HepG2 (cell line): ENCODE data around the gene ARL5B. TPM values are rescaled to one million over a fixed set of nuclear protein-coding genes. Genes with fewer than 3 reads are reported as not detected.

ENCODE experiments used
- AKNA ChIP-seq: sonication (generic); formaldehyde crosslinking; IDR thresholded peaks from 2 replicates; pipeline ENCODE4 v1.4.0; 2020; ENCODE audit warnings: missing genetic modification reagents, borderline replicate concordance
- ATF2 ChIP-seq: sonication (generic); formaldehyde crosslinking; IDR thresholded peaks from 2 replicates; pipeline ENCODE4 v1.4.0; 2020; ENCODE audit warnings: missing genetic modification reagents
- DMAP1 ChIP-seq: IDR thresholded peaks from 2 replicates; pipeline ENCODE4 v1.6.1; 2016
- FOSL1 ChIP-seq: sonication (generic); formaldehyde crosslinking; IDR thresholded peaks from 2 replicates; pipeline ENCODE4 v1.9.0; 2021; ENCODE audit warnings: missing genetic modification reagents, borderline replicate concordance
- FOXC1 ChIP-seq: sonication (generic); formaldehyde crosslinking; IDR thresholded peaks from 2 replicates; pipeline ENCODE4 v1.8.0; 2022; ENCODE audit warnings: mild to moderate bottlenecking, missing genetic modification reagents, borderline replicate concordance
- GPBP1L1 ChIP-seq: sonication (generic); formaldehyde crosslinking; IDR thresholded peaks from 2 replicates; pipeline ENCODE4 v1.5.0; 2020; ENCODE audit warnings: mild to moderate bottlenecking, missing genetic modification reagents
- HBP1 ChIP-seq: IDR thresholded peaks from 2 replicates; pipeline ENCODE4 v1.6.1; 2016; ENCODE audit warnings: low read depth, control low read depth
- HOXA9 ChIP-seq: sonication (generic); formaldehyde crosslinking; IDR thresholded peaks from 2 replicates; pipeline ENCODE4 v1.8.1; 2022; ENCODE audit warnings: missing genetic modification reagents, mild to moderate bottlenecking, moderate library complexity, borderline replicate concordance
- JDP2 ChIP-seq: sonication (generic); formaldehyde crosslinking; IDR thresholded peaks from 2 replicates; pipeline ENCODE4 v1.8.1; 2022; ENCODE audit warnings: missing genetic modification reagents, borderline replicate concordance
- KMT2B ChIP-seq: IDR thresholded peaks from 2 replicates; pipeline ENCODE4 v1.6.1; 2016; ENCODE audit warnings: missing genetic modification reagents, missing compliant biosample characterization
- LCORL ChIP-seq, 2 experiments: fragments of 450-650 bp in 1 of 2; sonication (generic) in 1 of 2; formaldehyde crosslinking in 1 of 2; IDR thresholded peaks; 2 replicates each; pipeline versions ENCODE4 v1.5.0 to v1.6.1; 2017 to 2020; ENCODE audit warnings: antibody characterized with exemption in 1 of 2, missing genetic modification reagents in 1 of 2
- MZF1 ChIP-seq: sonication (generic); formaldehyde crosslinking; IDR thresholded peaks from 2 replicates; pipeline ENCODE4 v1.8.1; 2023; ENCODE audit warnings: mild to moderate bottlenecking, missing genetic modification reagents, borderline replicate concordance
- NR0B2 ChIP-seq: sonication (generic); formaldehyde crosslinking; IDR thresholded peaks from 2 replicates; pipeline ENCODE4 v1.4.0; 2020; ENCODE audit warnings: mild to moderate bottlenecking, missing genetic modification reagents
- POLR2A ChIP-seq, 2 experiments: IDR thresholded peaks; 2 replicates each; pipeline ENCODE4 v1.6.1; 2011; ENCODE audit warnings: low read depth in 2 of 2, low read length in 2 of 2, mild to moderate bottlenecking in 1 of 2, moderate library complexity in 1 of 2; ENCODE audit not compliant: insufficient read depth in 1 of 2
- RCOR2 ChIP-seq: IDR thresholded peaks from 2 replicates; pipeline ENCODE4 v1.6.1; 2016; ENCODE audit warnings: missing biosample characterization, missing genetic modification reagents
- TARDBP ChIP-seq: sonication (generic); formaldehyde crosslinking; IDR thresholded peaks from 2 replicates; pipeline ENCODE4 v1.8.0; 2022; ENCODE audit warnings: mild to moderate bottlenecking, missing genetic modification reagents
- ZNF616 ChIP-seq: sonication (generic); formaldehyde crosslinking; IDR thresholded peaks from 2 replicates; pipeline ENCODE4 v1.5.0; 2020; ENCODE audit warnings: low read depth, mild to moderate bottlenecking, missing genetic modification reagents
- polyA plus RNA-seq, 8 experiments: library from polyadenylated mRNA; depleted of rRNA in 3 of 8; stranded (reverse) in 7 of 8; unstranded in 1 of 8; fragments of >200 nt; fragmentation: Illumina TruSeq in 4 of 8; extraction: Trizol in 4 of 8; gene quantifications; 2 replicates each; pipeline versions ENCODE4 v1.2.1 to v1.2.3, GENCODE V29; 2011 to 2016; ENCODE audit warnings: low read depth in 4 of 8, missing spikeins in 1 of 8, mixed read lengths in 1 of 8; ENCODE audit not compliant: insufficient read depth in 1 of 8
- total RNA-seq, 5 experiments: library from RNA; depleted of rRNA; stranded (reverse); fragments of >200 nt; fragmentation: Illumina TruSeq; extraction: Trizol; gene quantifications; 2 replicates each; pipeline ENCODE4 v1.2.3, GENCODE V29; 2016; ENCODE audit warnings: low read depth in 1 of 5

The ARL5B gene
- total and polyA plus RNA-seq, 2 of the 13 experiments (the other 11 are each of a cell fraction or from before 2014, with no cell fraction given): 26.6 to 32.7 TPM

- TF ChIP-seq AKNA (CRISPR knock-in tag): no peak
- TF ChIP-seq ZNF616 (CRISPR knock-in tag): 0 out of 2 replicates have a peak, but pooled peaks have one; percentile 40
- TF ChIP-seq FOSL1 (CRISPR knock-in tag): no peak
- TF ChIP-seq KMT2B: peak; percentile 73; the same call in 1 of the 2 replicates
- peak; percentile 78; the same call in 1 of the 2 replicates for TF ChIP-seq HBP1
- no peak for TF ChIP-seq LCORL (IDR thresholded peaks at IDR 0.05)
- no peak; the same call in 1 of the 2 replicates for TF ChIP-seq LCORL (CRISPR knock-in tag; IDR thresholded peaks at IDR 0.05)
- peak; percentile 71; the same call in 1 of the 2 replicates for TF ChIP-seq ATF2 (CRISPR knock-in tag)
- TF ChIP-seq NR0B2 (CRISPR knock-in tag): no peak
- TF ChIP-seq JDP2 (CRISPR knock-in tag): no peak; the same call in 1 of the 2 replicates
- peak; percentile 47 for TF ChIP-seq HOXA9 (CRISPR knock-in tag)
- TF ChIP-seq GPBP1L1 (CRISPR knock-in tag): no peak
- TF ChIP-seq RCOR2 (CRISPR knock-in tag): no peak
- TF ChIP-seq FOXC1 (CRISPR knock-in tag): no peak; the same call in 1 of the 2 replicates
- TF ChIP-seq TARDBP (CRISPR knock-in tag): peak; percentile 49; the same call in 1 of the 2 replicates
- TF ChIP-seq DMAP1 (CRISPR knock-in tag): peak; percentile 94
- TF ChIP-seq POLR2A (IDR thresholded peaks at IDR 0.05; ENCODE audit: insufficient read depth in 1 of 2, low read depth in 2 of 2, low read length in 2 of 2): peak; percentile 81 to 90
- no peak for TF ChIP-seq MZF1 (CRISPR knock-in tag)
Measured at GRCh38 chr10:18659125-18659818, at the start of gene ARL5B (continued).
